HG02885 (cell line): Measurements from ENCODE around the gene POLR1E.
"Not testable (repeated sequence)": the region's sequence is repeated elsewhere in the genome, so short reads cannot be mapped to it uniquely, and the experiment has no call there.

Experiments used
- ATAC-seq: cut with Tn5 transposase; IDR thresholded peaks from one replicate; pipeline ENCODE4 v1.9.1; 2021; ENCODE audit warnings: mild to moderate bottlenecking; ENCODE audit not compliant: unreplicated experiment, poor library complexity

POLR1E gene

GRCh38 chr9:37464426-37465248 lies 21.1 kb upstream of the POLR1E start:
- ATAC-seq, result peak; percentile 11

DNA sequence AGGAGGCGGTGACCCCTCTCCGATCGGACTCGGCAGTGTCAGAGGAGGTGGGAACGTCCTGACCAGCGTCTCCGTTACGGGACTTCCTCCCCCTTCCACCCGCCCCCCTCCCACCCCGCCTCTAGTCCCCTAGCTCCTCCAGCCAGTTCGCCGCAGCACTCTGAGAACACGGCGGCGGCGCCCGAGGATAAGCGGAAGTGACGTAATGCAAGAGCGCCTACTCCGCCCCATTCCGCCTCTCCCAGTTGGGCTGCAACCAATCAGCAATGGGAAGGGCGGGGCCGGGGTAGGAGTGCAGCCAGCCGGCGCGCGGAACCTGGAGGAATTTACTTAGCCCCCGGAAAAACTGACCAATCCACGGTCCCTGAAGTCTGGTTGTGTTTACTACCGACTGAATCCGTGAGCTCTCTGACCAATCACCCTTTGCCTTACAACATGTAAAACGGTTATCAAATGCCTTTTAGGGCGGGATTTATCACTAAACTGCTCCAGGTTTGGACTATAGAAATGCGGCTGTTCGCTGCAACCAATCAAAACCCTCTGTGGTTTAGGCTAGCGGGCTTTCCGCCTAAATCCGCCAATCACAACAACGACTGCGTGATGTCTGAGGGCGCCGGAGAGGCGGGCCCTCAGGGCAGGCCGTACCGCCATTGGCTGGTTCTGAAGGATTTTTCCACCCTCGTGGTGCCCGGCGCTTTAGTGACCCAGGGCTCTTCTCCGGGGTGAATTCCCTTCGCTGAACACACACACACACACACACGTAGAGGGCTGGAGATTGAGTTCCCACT lies 20.3 kb upstream of the POLR1E start, which contains the start of gene ZBTB5:
Gene ZBTB5 (minus strand): TSS at position 202 of the 788 bp plus-strand sequence. CDS start 22,899 bp downstream, outside the sequence.
- ATAC-seq, result peak; percentile 82

GRCh38 chr9:37466037-37466709 lies 19.6 kb upstream of the POLR1E start:
- ATAC-seq, result peak; percentile 6

DNA sequence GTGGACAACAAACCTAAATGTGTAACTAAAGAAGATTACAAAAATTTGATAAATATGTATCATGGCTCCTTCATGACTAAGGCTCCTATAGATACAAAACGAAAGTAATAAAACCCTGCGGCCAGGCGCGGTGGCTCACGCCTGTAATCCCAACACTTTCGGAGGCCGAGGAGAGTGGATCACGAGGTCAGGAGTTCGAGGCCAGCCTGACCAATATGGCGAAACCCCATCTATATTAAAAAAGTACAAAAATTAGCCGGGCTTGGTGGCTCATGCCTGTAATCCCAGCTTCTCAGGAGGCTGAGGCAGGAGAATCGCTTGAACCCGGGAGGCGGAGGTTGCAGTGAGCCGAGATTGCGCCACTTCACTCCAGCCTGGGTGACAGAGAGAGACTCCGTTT lies 18.2 kb upstream of the POLR1E start:
- not testable (repeated sequence) for ATAC-seq

DNA sequence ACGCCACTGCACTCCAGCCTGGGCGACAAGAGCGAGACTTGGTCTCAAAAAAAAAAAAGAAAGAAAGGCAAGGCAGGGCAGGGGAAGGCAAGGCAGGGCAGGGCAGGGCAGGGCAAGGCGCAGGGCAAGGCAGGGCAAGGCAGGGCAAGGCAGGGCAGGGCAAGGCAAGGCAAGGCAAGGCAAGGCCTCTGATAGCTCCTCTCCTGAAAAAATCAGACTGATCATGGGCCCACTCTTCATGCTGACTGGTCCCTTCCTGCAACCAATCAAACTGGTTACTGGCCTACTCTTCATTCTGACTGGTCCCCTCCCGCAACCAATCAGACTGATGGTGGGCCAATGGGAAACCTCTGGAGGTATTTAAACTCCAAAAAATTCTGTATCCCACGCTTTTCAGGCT lies 17.1 kb upstream of the POLR1E start:
- ATAC-seq, result no peak

DNA sequence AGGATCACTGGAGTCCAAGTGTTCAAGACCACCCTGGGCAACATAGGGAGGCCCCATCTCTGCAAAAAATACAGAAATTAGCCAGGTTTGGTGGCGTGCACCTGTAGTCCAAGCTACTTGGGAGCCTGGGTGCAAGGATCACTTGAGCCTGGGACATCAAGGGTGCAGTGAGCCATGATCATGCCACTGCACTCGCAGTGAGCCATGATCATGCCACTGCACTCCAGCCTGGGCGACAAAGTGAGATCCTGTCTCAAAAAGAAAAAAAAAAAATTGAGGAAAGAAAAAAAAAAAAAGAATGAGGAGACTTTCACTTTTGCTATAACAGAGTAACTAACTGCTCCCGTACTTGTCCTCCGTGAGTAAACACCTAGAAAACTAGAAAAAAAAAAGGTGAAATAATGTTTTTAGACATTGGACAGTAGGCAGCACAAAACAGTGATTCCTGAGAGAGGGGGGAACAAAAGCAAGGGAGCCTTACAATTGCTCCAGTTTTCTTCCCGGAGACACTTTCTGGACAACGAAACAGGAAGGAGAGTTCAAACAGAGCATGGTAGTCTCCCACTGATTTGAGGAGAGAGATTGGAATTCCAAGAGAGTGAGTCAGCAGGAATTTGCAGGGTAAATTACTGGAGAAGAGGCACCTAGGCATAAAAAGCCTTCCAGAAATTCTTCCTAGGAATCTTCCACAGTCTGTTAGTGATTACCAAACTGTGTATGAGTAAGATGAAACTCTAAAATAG lies 13.6 kb upstream of the POLR1E start:
- no peak for ATAC-seq

- ATAC-seq, result not testable (repeated sequence)
Measured at GRCh38 chr9:37473982-37474381, 11.8 kb upstream of the POLR1E start.

DNA sequence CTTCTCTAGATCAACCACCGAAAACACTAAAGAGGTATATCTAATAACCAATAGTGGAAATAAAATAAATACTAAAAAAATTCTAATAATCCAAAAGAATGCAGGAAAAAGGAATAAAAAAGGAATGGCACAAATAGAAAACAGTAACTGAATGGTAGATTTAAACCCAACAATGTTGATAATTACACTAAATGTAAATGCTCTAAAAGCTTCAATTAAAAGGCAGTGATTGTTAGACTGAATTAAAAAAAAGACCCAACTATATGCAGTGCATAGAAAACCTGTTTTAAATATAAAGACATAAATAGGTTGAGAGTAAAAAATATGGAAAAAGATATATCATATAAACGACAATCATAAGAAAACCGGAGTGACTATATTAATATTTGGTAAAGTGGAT lies 11.3 kb upstream of the POLR1E start:
- ATAC-seq, result no peak

GRCh38 chr9:37476930-37477329 lies 8.8 kb upstream of the POLR1E start:
- ATAC-seq, result no peak

DNA sequence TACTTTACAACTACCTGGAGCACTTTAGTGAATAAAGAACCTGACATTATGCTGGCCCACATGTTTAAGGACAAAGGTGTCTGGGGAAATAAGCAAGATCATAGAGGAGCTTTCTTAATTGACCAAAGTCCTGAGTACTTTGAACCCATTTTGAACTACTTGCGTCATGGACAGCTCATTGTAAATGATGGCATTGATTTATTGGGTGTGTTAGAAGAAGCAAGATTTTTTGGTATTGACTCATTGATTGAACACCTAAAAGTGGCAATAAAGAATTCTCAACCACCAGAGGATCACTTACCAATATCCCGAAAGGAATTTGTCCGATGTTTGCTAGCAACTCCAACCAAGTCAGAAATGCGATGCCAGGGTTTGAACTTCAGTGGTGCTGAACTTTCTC lies 8.3 kb upstream of the POLR1E start:
- not testable (repeated sequence) for ATAC-seq

DNA sequence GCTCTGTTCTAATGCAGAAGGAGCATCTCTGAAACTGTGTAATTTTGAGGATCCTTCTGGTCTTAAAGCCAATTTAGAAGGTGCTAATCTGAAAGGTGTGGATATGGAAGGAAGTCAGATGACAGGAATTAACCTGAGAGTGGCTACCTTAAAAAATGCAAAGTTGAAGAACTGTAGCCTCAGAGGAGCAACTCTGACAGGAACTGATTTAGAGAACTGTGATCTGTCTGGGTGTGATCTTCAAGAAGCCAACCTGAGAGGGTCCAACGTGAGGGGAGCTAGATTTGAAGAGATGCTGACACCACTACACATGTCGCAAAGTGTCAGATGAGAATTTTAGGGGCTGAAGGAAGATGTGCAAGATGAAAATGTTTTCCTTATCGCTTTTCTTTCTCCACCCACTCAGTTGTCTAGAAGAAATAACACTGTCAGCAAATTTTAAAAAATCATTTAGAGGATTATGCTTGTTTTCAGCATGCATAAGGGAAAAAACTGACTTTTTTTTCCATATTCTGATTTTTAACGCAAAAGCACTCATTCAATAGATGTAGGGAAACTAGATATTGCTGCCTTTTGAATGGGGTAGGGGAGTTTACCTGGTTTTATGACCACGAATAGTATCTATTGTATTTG lies 7.6 kb upstream of the POLR1E start:
- not testable (repeated sequence) for ATAC-seq

DNA sequence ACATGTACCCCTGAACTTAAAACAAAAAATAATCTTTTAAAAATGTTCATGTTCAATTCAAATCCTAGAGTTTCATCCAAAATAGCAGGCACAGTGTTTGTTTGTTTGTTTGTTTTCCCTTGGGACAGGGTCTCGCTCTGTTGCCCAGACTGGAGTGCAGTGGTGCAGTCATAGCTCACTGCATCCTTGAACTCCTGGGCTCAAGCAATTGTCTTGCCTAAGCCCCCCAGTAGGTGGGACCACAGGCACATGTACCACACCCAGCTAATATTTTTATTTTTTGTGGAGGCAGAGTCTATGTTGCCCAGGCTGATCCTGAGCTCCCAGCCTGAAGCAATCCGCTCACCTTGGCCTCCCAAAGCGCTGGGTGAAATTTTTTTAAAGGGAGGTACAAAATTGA lies 5.0 kb upstream of the POLR1E start:
- no peak for ATAC-seq

- no peak for ATAC-seq
Measured at GRCh38 chr9:37486256-37486615, 488 bp downstream of the POLR1E start.

- no peak for ATAC-seq
Measured at GRCh38 chr9:37486616-37487548, 1.1 kb downstream of the POLR1E start.

- ATAC-seq, result no peak
Measured at GRCh38 chr9:37491939-37492338, 6.2 kb downstream of the POLR1E start.

- ATAC-seq, result no peak
Measured at GRCh38 chr9:37495571-37495970, 9.8 kb downstream of the POLR1E start.

DNA sequence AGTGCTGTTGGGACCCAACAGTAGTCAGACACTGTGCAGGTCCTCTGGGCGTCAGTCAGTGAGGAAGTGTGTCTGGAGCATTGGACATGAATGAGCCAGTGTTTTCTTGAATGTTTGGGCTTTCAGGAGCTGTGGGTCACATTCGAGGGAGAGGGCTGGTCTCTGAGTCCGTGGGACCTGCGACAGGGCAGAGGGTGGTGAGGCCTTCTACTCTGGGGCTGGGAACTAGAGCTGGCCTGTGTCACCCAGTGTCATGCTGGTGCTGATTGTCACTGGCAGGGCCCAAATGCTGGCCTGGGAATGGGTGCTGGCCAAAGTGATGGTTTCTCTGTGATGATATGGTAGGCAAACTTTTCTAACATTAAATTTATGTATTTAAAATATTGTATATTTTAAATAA lies 10.3 kb downstream of the POLR1E start:
- ATAC-seq, result no peak

GRCh38 chr9:37497320-37497719 lies 11.6 kb downstream of the POLR1E start:
- ATAC-seq, result no peak

GRCh38 chr9:37498457-37498856 lies 12.7 kb downstream of the POLR1E start:
- no peak for ATAC-seq
